Neuron (in vitro differentiated cells): ENCODE data around the gene GLIS1.

ENCODE experiments used
- H2AFZ ChIP-seq: one replicate; pipeline ENCODE4 v1.6.1; 2013; ENCODE audit warnings: low read depth, mild to moderate bottlenecking, inconsistent platforms, low read length, moderate library complexity
- H3K27me3 ChIP-seq: one replicate; pipeline ENCODE4 v1.6.1; 2013; ENCODE audit warnings: low read length; ENCODE audit not compliant: insufficient read depth
- H3K36me3 ChIP-seq: one replicate; pipeline ENCODE4 v1.6.1; 2013; ENCODE audit warnings: low read length; ENCODE audit not compliant: insufficient read depth
- H3K4me1 ChIP-seq: one replicate; pipeline ENCODE4 v1.6.1; 2013; ENCODE audit warnings: low read length; ENCODE audit not compliant: insufficient read depth
- H3K4me3 ChIP-seq: 2 replicates; pipeline ENCODE4 v1.5.1; 2013; ENCODE audit warnings: mild to moderate bottlenecking, low read length, moderate library complexity
- H3K9me3 ChIP-seq: one replicate; pipeline ENCODE4 v1.6.1; 2013; ENCODE audit warnings: low read length

GLIS1 gene

GRCh38 chr1:53592521-53592982 is 146.4 kb downstream of the GLIS1 start:
- no peaks in the 10 kb centered on the region for H3K9me3 ChIP-seq
- H3K4me3 ChIP-seq = no peak overlapping the region
- peaks cover 8% of the 10 kb centered on the region for H3K27me3 ChIP-seq
- H3K36me3 ChIP-seq = no peaks in the 10 kb centered on the region
- H2AFZ ChIP-seq = no peak overlapping the region
- no peaks in the 10 kb centered on the region for H3K4me1 ChIP-seq

GRCh38 chr1:53591924-53592323 is 147.0 kb downstream of the GLIS1 start:
- no peaks in the 10 kb centered on the region for H3K36me3 ChIP-seq
- no peak overlapping the region for H2AFZ ChIP-seq
- H3K9me3 ChIP-seq = no peaks in the 10 kb centered on the region
- H3K27me3 ChIP-seq = peaks cover 8% of the 10 kb centered on the region
- no peaks in the 10 kb centered on the region for H3K4me1 ChIP-seq
- no peak overlapping the region for H3K4me3 ChIP-seq

- Histone ChIP-seq H3K36me3 (no peaks in the 10 kb centered on the region), H2AFZ (no peak overlapping the region), H3K9me3 (no peaks in the 10 kb centered on the region), H3K4me3 (no peak overlapping the region), H3K4me1 (no peaks in the 10 kb centered on the region), H3K27me3 (peaks cover 8% of the 10 kb centered on the region)
These were observed 148.1 kb downstream of the GLIS1 start for GRCh38 chr1:53590531-53591515.

GRCh38 chr1:53590104-53590503 is 148.9 kb downstream of the GLIS1 start:
- Histone ChIP-seq H3K4me1 (no peaks in the 10 kb centered on the region), H3K36me3 (no peaks in the 10 kb centered on the region), H3K9me3 (no peaks in the 10 kb centered on the region), H3K4me3 (no peak overlapping the region), H3K27me3 (peaks cover 8% of the 10 kb centered on the region), H2AFZ (no peak overlapping the region)

- no peaks in the 10 kb centered on the region for H3K36me3 ChIP-seq
- H3K4me1 ChIP-seq = no peaks in the 10 kb centered on the region
- no peak overlapping the region for H3K4me3 ChIP-seq
- no peak overlapping the region for H2AFZ ChIP-seq
- H3K9me3 ChIP-seq = no peaks in the 10 kb centered on the region
- peaks cover 4% of the 10 kb centered on the region for H3K27me3 ChIP-seq
These were observed 149.7 kb downstream of the GLIS1 start for GRCh38 chr1:53589043-53589887.

GRCh38 chr1:53588053-53588779 is 150.7 kb downstream of the GLIS1 start:
- Histone ChIP-seq H3K27me3 (peaks cover 4% of the 10 kb centered on the region), H3K4me1 (no peaks in the 10 kb centered on the region), H2AFZ (no peak overlapping the region), H3K36me3 (no peaks in the 10 kb centered on the region), H3K9me3 (no peaks in the 10 kb centered on the region), H3K4me3 (no peak overlapping the region)

GRCh38 chr1:53587252-53587988 is 151.5 kb downstream of the GLIS1 start:
- H2AFZ ChIP-seq = no peak overlapping the region
- no peak overlapping the region for H3K4me3 ChIP-seq
- H3K9me3 ChIP-seq = no peaks in the 10 kb centered on the region
- no peaks in the 10 kb centered on the region for H3K36me3 ChIP-seq
- H3K27me3 ChIP-seq = peaks cover 4% of the 10 kb centered on the region
- H3K4me1 ChIP-seq = no peaks in the 10 kb centered on the region

- Histone ChIP-seq H3K9me3 (no peaks in the 10 kb centered on the region), H3K4me1 (no peaks in the 10 kb centered on the region), H3K4me3 (no peak overlapping the region), H3K36me3 (no peaks in the 10 kb centered on the region), H2AFZ (no peak overlapping the region), H3K27me3 (peaks cover 4% of the 10 kb centered on the region)
These were observed 152.2 kb downstream of the GLIS1 start for GRCh38 chr1:53586765-53587164.

- H3K9me3 ChIP-seq = no peaks in the 10 kb centered on the region
- H3K36me3 ChIP-seq = no peaks in the 10 kb centered on the region
- no peak overlapping the region for H2AFZ ChIP-seq
- H3K4me3 ChIP-seq = no peak overlapping the region
- peaks cover 4% of the 10 kb centered on the region for H3K27me3 ChIP-seq
- no peaks in the 10 kb centered on the region for H3K4me1 ChIP-seq
These were observed 153.4 kb downstream of the GLIS1 start for GRCh38 chr1:53585565-53585964.

- Histone ChIP-seq H3K4me3 (no peak overlapping the region), H3K36me3 (no peaks in the 10 kb centered on the region), H2AFZ (no peak overlapping the region), H3K4me1 (no peaks in the 10 kb centered on the region), H3K27me3 (peaks cover 4% of the 10 kb centered on the region), H3K9me3 (no peaks in the 10 kb centered on the region)
These were observed 153.8 kb downstream of the GLIS1 start for GRCh38 chr1:53585129-53585528.

- Histone ChIP-seq H3K4me3 (no peak overlapping the region), H3K36me3 (no peaks in the 10 kb centered on the region), H3K4me1 (no peaks in the 10 kb centered on the region), H2AFZ (no peak overlapping the region), H3K9me3 (no peaks in the 10 kb centered on the region), H3K27me3 (peaks cover 4% of the 10 kb centered on the region)
These were observed 154.2 kb downstream of the GLIS1 start for GRCh38 chr1:53584777-53585107.
